Limb (tissue), 2 donors: Measurements from ENCODE around the gene GLB1L.
"Not testable (repeated sequence)": the region's sequence is repeated elsewhere in the genome, so short reads cannot be mapped to it uniquely, and the experiment has no call there.

ENCODE experiments used
- DNase-seq, 2 donors: peaks; one replicate each; pipeline ENCODE4 v3.0.0-alpha.2; 2016; ENCODE audit errors: extremely low spot score in 2 of 2

The GLB1L gene

GRCh38 chr2:219281588-219281987 lies 36.3 kb upstream of the GLB1L start:
- DNase-seq: no peak

DNA sequence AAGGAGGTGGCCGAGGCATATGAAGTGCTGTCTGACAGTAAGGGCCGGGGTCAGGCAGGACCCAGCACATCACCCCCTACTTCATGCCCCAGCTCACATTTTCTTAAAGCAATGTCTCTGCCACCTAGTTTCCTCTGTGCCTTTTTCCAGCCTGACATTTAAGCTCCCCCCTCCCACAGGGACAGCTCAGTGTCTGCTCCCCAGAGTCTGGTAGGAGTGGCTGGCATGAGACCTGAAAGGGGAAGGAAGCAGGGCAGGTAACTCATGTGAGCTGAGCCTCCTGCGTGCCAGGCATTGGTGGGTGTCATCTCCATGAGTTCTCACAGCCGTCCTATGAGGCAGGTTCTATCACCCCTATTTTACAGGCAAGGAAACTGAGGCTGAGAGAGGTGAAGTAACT lies 35.4 kb upstream of the GLB1L start:
- DNase-seq: no peak

- no peak for DNase-seq
Observed at GRCh38 chr2:219279916-219280516, 34.8 kb upstream of the GLB1L start.

GRCh38 chr2:219279151-219279915 lies 34.1 kb upstream of the GLB1L start, which contains the start of gene DNAJB2:
DNAJB2 (plus strand) TSS chr2:219279366; CDS start chr2:219279834, 468 bp downstream.
- peak; percentile 97 to 99 for DNase-seq

DNA sequence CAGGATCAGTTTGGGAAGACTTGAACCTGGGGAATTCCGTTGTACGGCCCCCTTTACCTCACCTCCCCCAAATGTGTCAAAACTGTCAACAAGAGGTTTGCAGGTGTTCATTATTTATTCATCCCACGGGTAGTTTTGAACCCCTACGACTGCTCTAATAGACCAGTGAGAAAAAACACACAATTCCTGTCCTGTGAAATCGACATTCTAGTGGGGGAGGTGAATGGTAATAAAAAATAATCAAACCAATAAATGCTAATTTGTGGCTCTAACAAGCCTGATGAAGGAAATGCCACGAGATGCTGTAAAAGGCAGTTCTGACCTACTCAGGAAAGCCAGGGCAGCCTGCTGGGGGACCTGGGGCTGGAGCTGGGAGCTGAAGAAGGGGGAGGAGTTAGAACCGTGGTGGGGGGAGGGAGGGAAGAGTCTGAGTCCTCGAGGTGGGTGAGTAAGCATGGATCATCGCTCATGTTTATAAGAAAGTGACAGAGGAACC lies 33.5 kb upstream of the GLB1L start:
- no peak for DNase-seq

DNA sequence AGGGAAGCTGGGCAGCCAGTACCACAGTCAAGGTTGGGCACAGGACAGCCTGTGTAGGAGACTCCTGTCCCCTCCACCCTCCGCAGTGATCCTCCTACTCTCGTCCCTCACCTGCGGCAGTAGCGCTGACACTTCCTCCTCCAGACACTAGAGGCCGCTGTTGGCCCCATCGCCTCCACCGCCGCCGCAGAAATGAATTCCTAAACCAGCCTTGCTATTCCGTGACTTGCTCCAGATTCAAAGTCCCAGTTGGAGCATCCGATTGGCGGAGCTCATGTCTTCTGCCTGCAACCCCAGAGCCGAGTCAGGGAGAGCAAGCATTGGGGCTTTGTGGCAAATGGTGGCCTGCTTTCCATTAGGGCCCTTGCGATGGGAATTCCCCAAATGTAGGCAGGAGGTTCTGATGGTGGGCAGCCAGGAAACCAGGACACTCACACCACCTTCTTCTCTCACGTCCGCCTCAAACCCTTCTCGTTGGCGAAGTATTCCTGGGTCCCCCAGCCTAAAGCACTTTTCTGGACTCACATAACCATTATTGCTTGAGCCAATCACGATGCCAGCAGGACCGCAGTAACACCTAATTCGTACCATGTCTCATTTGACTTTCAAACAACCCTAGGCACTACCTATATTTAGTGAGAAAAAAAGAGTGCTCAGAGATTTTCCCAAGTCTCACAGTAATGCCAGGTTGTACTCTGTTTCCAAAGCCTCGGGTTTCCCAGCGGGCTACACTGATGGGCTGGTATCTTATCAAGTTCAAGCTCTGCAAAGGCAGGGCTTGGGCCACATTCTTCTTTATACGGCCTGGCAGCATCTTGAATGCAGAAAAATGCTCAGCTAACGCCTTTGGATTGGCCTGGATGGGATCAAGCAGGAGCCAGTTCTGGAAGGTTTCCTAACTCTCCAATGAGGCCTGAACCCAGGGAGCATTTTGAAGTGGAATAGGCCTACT lies 32.7 kb upstream of the GLB1L start:
- DNase-seq: peak; percentile 88 to 89

DNA sequence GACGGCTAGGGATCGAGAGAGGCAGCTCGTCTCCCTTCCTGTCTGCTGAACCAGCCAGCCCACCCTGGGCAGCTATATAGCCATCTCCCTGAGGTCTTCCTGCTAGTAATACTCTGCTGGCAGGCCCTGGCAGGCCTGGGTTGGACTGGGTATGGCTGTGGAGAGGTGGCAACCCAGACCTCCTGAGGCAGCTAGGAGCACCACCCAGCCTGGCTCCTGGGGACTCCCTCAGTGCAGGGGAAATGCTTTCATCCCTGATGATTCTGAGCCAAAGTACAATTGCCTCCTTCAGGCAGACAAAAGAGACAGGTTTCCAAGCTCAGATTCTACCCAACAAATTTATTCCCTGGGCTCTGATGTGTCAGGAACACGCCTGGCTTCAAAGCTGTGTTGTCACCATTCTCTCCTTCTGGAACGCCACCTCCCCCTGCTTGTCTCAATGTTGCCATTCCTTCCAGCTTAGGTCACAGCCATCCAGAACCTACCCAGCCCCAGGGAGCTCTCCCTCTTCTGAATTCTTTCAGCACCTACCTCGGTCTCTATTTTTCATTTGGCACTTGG lies 29.2 kb upstream of the GLB1L start:
- DNase-seq: peak in 1 of 2 donors; percentile 21

GRCh38 chr2:219273937-219274336 lies 28.7 kb upstream of the GLB1L start:
- no peak for DNase-seq

- DNase-seq: no peak
Observed at GRCh38 chr2:219272995-219273394, 27.8 kb upstream of the GLB1L start.

- no peak for DNase-seq
Observed at GRCh38 chr2:219272356-219272755, 27.1 kb upstream of the GLB1L start.

GRCh38 chr2:219271021-219271420 lies 25.8 kb upstream of the GLB1L start:
- DNase-seq: no peak

GRCh38 chr2:219270055-219270372 lies 24.8 kb upstream of the GLB1L start:
- DNase-seq: no peak

GRCh38 chr2:219269362-219270054 lies 24.3 kb upstream of the GLB1L start:
- DNase-seq: no peak

GRCh38 chr2:219268294-219268693 lies 23.1 kb upstream of the GLB1L start:
- DNase-seq: no peak

GRCh38 chr2:219266886-219267285 lies 21.6 kb upstream of the GLB1L start:
- DNase-seq: no peak

DNA sequence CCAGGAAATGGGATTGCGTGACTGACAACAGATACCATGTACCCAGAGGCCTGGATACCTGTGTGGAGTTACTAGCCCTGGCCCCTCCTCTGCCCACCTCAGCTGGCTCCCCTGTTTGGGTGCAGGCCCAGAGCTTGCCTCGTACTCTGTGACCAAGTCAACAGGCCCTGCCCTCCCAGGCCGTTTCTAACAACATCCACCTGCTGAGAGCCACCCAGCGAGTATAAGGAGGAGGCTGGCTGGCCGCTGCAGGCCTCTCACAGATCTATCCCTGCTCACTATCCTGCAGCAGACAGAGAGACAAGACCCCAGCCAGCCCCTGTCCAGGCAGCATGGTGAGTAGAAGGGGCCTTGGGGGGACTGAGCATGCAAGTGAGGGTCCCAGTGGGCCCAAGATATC lies 21.0 kb upstream of the GLB1L start:
- no peak for DNase-seq

GRCh38 chr2:219261024-219261855 lies 16.0 kb upstream of the GLB1L start:
- DNase-seq: no peak

DNA sequence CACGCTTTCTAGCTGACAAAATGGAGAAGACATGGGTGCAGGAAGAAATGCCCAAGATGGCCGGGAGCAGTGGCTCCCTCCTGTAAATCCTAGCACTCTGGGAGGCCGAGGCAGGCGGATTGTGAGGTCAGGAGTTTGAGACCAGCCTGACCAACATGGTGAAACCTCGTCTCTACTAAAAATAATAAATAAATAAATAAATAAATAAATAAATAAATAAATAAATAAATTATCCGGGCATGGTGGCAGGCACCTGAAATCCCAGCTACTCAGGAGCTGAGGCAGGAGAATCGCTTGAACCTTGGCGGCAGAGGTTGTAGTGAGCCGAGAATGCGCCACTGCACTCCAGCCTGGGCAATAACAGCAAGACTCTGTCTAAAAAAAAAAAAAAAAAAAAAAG lies 13.7 kb upstream of the GLB1L start:
- DNase-seq: not testable (repeated sequence)

GRCh38 chr2:219254590-219255201 lies 9.5 kb upstream of the GLB1L start:
- DNase-seq: no peak
